Measurements from ENCODE around the gene TEX29. TPM values are rescaled to one million over a fixed set of nuclear protein-coding genes. Genes with fewer than 3 reads are reported as not detected.

TEX29 gene
- total RNA-seq, 1 experiment from 2014 or later, result not detected

- ChIA-PET POLR2A (no interaction called here), CTCF (no interaction called here)
- BruUV-seq (replicated peaks), result no TSS peak
- TF ChIP-seq TCF7L2 (IDR thresholded peaks at IDR 0.05; ENCODE audit: low read depth, low read length) (no peak), REST (IDR thresholded peaks at IDR 0.05; ENCODE audit: insufficient read depth in 1 of 2, low read depth in 2 of 2, low read length in 1 of 2) (no peak), POLR2AphosphoS5 (IDR thresholded peaks at IDR 0.05; ENCODE audit: low read depth, low read length) (no peak), SIN3A (IDR thresholded peaks at IDR 0.05; ENCODE audit: borderline replicate concordance, insufficient read depth, low read depth, low read length) (no peak), CTCF (IDR thresholded peaks at IDR 0.05) (no peak)
- H3K36me3 ChIP-seq (ENCODE audit: control insufficient read depth, insufficient read depth, low read length), result no peaks in the 10 kb centered on the region
- no peaks in the 10 kb centered on the region for H3K9me3 ChIP-seq (ENCODE audit: control insufficient read depth, insufficient read depth, low read depth, low read length)
- H3K27me3 ChIP-seq (ENCODE audit: control insufficient read depth, insufficient read depth, low read length), result no peaks in the 10 kb centered on the region
- H3K4me1 ChIP-seq (ENCODE audit: control insufficient read depth, insufficient read depth, low read length), result no peaks in the 10 kb centered on the region
- ATAC-seq, result no peak
- no peak overlapping the region for H3K27ac ChIP-seq (ENCODE audit: low read length)
- no peak overlapping the region for H3K4me3 ChIP-seq (ENCODE audit: low read depth in 2 of 2, low read length in 2 of 2)
- in situ Hi-C loops (cut with HindIII; ENCODE audit: low pct_unique_long_range_greater_than_20kb, low sequenced_read_pairs) (no loop called here), intact Hi-C loops (cut with micrococcal nuclease; ENCODE audit: unreplicated experiment) (no loop called here)
- DNase-seq (ENCODE audit: low read depth, low spot score), result no peak
Observed at GRCh38 chr13:111345682-111346081, 25.2 kb downstream of the TEX29 start.

GRCh38 chr13:111346101-111346680 lies 25.7 kb downstream of the TEX29 start:
- in situ Hi-C loops (cut with HindIII; ENCODE audit: low pct_unique_long_range_greater_than_20kb, low sequenced_read_pairs), result no loop called here

GRCh38 chr13:111347438-111347837 lies 27.0 kb downstream of the TEX29 start:
- ATAC-seq, result no peak
- TF ChIP-seq CTCF (IDR thresholded peaks at IDR 0.05) (no peak), POLR2AphosphoS5 (IDR thresholded peaks at IDR 0.05; ENCODE audit: low read depth, low read length) (no peak), SIN3A (IDR thresholded peaks at IDR 0.05; ENCODE audit: borderline replicate concordance, insufficient read depth, low read depth, low read length) (no peak), REST (IDR thresholded peaks at IDR 0.05; ENCODE audit: insufficient read depth in 1 of 2, low read depth in 2 of 2, low read length in 1 of 2) (no peak), TCF7L2 (IDR thresholded peaks at IDR 0.05; ENCODE audit: low read depth, low read length) (no peak)
- no TSS peak for BruUV-seq (replicated peaks)
- CTCF ChIA-PET, result no interaction called here
- intact Hi-C loops (cut with micrococcal nuclease; ENCODE audit: unreplicated experiment), result no loop called here
- POLR2A ChIA-PET, result no interaction called here
- Histone ChIP-seq H3K4me1 (ENCODE audit: control insufficient read depth, insufficient read depth, low read length) (no peaks in the 10 kb centered on the region), H3K4me3 (ENCODE audit: low read depth in 2 of 2, low read length in 2 of 2) (no peak overlapping the region), H3K27me3 (ENCODE audit: control insufficient read depth, insufficient read depth, low read length) (no peaks in the 10 kb centered on the region), H3K9me3 (ENCODE audit: control insufficient read depth, insufficient read depth, low read depth, low read length) (no peaks in the 10 kb centered on the region), H3K27ac (ENCODE audit: low read length) (no peak overlapping the region), H3K36me3 (ENCODE audit: control insufficient read depth, insufficient read depth, low read length) (no peaks in the 10 kb centered on the region)
- in situ Hi-C loops (cut with HindIII; ENCODE audit: low pct_unique_long_range_greater_than_20kb, low sequenced_read_pairs), result no loop called here
- DNase-seq (ENCODE audit: low read depth, low spot score), result no peak

More at GRCh38 chr13:111346101-111346680, 25.7 kb downstream of the TEX29 start:
- Histone ChIP-seq H3K27me3 (ENCODE audit: control insufficient read depth, insufficient read depth, low read length) (no peaks in the 10 kb centered on the region), H3K9me3 (ENCODE audit: control insufficient read depth, insufficient read depth, low read depth, low read length) (no peaks in the 10 kb centered on the region), H3K4me1 (ENCODE audit: control insufficient read depth, insufficient read depth, low read length) (no peaks in the 10 kb centered on the region), H3K36me3 (ENCODE audit: control insufficient read depth, insufficient read depth, low read length) (no peaks in the 10 kb centered on the region), H3K27ac (ENCODE audit: low read length) (no peak overlapping the region), H3K4me3 (ENCODE audit: low read depth in 2 of 2, low read length in 2 of 2) (no peak overlapping the region)
- no peak for TF ChIP-seq SIN3A (IDR thresholded peaks at IDR 0.05; ENCODE audit: borderline replicate concordance, insufficient read depth, low read depth, low read length)
- no peak for TF ChIP-seq TCF7L2 (IDR thresholded peaks at IDR 0.05; ENCODE audit: low read depth, low read length)
- CTCF ChIA-PET, result no interaction called here
- no TSS peak for BruUV-seq (replicated peaks)
- ATAC-seq, result no peak
- intact Hi-C loops (cut with micrococcal nuclease; ENCODE audit: unreplicated experiment), result no loop called here
- DNase-seq (ENCODE audit: low read depth, low spot score), result no peak
- POLR2A ChIA-PET, result no interaction called here
